Thymus (tissue), 11 donors: ENCODE measurements around the gene LRRC75A. TPM values are rescaled to one million over a fixed set of nuclear protein-coding genes. Genes with fewer than 3 reads are reported as not detected.

Experiments
- DNase-seq, 9 donors: peaks; one replicate each; pipeline ENCODE4 v3.0.0-alpha.2; 2013; ENCODE audit warnings: low spot score in 9 of 9, low read depth in 6 of 9, missing footprints in 1 of 9
- H3K27ac ChIP-seq, 2 donors: one replicate each; pipeline ENCODE4 v1.5.1; 2013; ENCODE audit warnings: control low read depth in 1 of 2, low read depth in 1 of 2, low read length in 1 of 2, mild to moderate bottlenecking in 1 of 2, moderate library complexity in 1 of 2
- H3K27me3 ChIP-seq, 2 donors: one replicate each; pipeline ENCODE4 v1.5.1; 2013; ENCODE audit warnings: low read length in 1 of 2; ENCODE audit not compliant: control insufficient read depth in 2 of 2, insufficient read depth in 1 of 2
- H3K36me3 ChIP-seq, 2 donors: one replicate each; pipeline ENCODE4 v1.5.1; 2013; ENCODE audit warnings: low read length in 1 of 2, mild to moderate bottlenecking in 1 of 2, moderate library complexity in 1 of 2; ENCODE audit not compliant: control insufficient read depth in 2 of 2, insufficient read depth in 2 of 2
- H3K4me1 ChIP-seq, 2 donors: one replicate each; pipeline ENCODE4 v1.5.1; 2013; ENCODE audit warnings: low read length in 2 of 2; ENCODE audit not compliant: control insufficient read depth in 2 of 2, insufficient read depth in 2 of 2
- H3K4me3 ChIP-seq, 2 donors: one replicate each; pipeline ENCODE4 v1.5.1; 2013; ENCODE audit warnings: low read length in 2 of 2, control low read depth in 1 of 2, mild to moderate bottlenecking in 1 of 2
- H3K9me3 ChIP-seq, 2 donors: one replicate each; pipeline ENCODE4 v1.5.1; 2013; ENCODE audit warnings: low read length in 1 of 2, mild to moderate bottlenecking in 1 of 2; ENCODE audit not compliant: control insufficient read depth in 2 of 2, insufficient read depth in 1 of 2
- WGBS: extraction: QIAGEN DNeasy Blood & Tissue Kit; methylation state at CpG from one replicate; pipeline ENCODE4 v1.1.7; 2013; 5-methylcytosine and 5-hydroxymethylcytosine counted together
- polyA plus RNA-seq: library from polyadenylated mRNA; stranded (reverse); fragments of 200-250 nt; gene quantifications from one replicate; pipeline ENCODE4 v1.2.3, GENCODE V29; 2013
- total RNA-seq: library from RNA; stranded (reverse); fragments of 120-200 nt; gene quantifications from one replicate; pipeline ENCODE4 v1.2.4, GENCODE V29; 2013
- donor health status: healthy.

Gene LRRC75A
- total and polyA plus RNA-seq, 2 donors: 1.6 to 2.1 TPM

DNA sequence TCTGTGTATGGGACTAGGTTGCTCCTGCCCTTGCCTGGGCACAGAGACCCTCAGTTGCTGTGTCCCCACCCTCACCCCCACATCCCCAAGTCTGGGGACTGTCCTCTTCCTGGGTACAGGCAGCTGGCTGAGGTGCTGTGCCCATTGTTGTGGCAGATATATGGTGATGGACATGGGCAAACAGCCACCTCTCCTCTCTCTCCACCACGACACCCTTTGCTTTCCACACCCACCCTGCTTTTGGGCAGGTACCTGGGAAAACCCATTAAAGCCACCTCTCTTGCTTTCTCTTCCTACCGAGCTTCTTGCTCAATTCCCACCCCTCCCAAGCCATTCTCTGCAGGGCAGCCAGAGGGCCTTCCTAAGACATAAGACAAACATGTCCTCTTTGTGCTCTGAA lies 54.9 kb downstream of the LRRC75A start:
- WGBS: 94% methylated on average over 2 of the region's 2 CpGs
- no peak for DNase-seq

GRCh38 chr17:16435925-16436886 lies 55.8 kb downstream of the LRRC75A start:
- Histone ChIP-seq H3K9me3 (peaks cover 0 to 1% of the 10 kb centered on the region in 2 donors), H3K27me3 (no peaks in the 10 kb centered on the region), H3K4me1 (peaks cover 11 to 17% of the 10 kb centered on the region in 2 donors), H3K36me3 (peaks cover 9 to 15% of the 10 kb centered on the region in 2 donors), H3K4me3 (no peak overlapping the region), H3K27ac (no peak overlapping the region)
- no peak for DNase-seq
- 94% methylated on average over 14 of the region's 14 CpGs for WGBS

More for the DNA sequence above, 54.9 kb downstream of the LRRC75A start:
- H3K36me3 ChIP-seq: peaks cover 12 to 18% of the 10 kb centered on the region in 2 donors
- peaks cover 11 to 20% of the 10 kb centered on the region in 2 donors for H3K4me1 ChIP-seq
- no peak overlapping the region for H3K27ac ChIP-seq
- H3K27me3 ChIP-seq: no peaks in the 10 kb centered on the region
- peaks cover 0 to under 1% of the 10 kb centered on the region in 2 donors for H3K9me3 ChIP-seq
- no peak overlapping the region for H3K4me3 ChIP-seq

- Histone ChIP-seq H3K36me3 (peaks cover 8% of the 10 kb centered on the region in 2 donors), H3K4me1 (peaks cover 4 to 5% of the 10 kb centered on the region in 2 donors), H3K27ac (no peak overlapping the region), H3K9me3 (peaks cover 0 to 1% of the 10 kb centered on the region in 2 donors), H3K4me3 (no peak overlapping the region), H3K27me3 (no peaks in the 10 kb centered on the region)
- 94% methylated on average over 8 of the region's 8 CpGs for WGBS
- DNase-seq: no peak
These were observed 57.3 kb downstream of the LRRC75A start for GRCh38 chr17:16434662-16435061.

- 93% methylated on average over 5 of the region's 5 CpGs for WGBS
These were observed 58.5 kb downstream of the LRRC75A start for GRCh38 chr17:16433514-16433913.

GRCh38 chr17:16432017-16432416 lies 60.0 kb downstream of the LRRC75A start:
- H3K4me3 ChIP-seq: no peak overlapping the region
- H3K9me3 ChIP-seq: peaks cover 0 to 1% of the 10 kb centered on the region in 2 donors
- H3K4me1 ChIP-seq: peaks cover 0 to 6% of the 10 kb centered on the region in 2 donors
- 97% methylated on average over 15 of the region's 15 CpGs for WGBS
- H3K27ac ChIP-seq: no peak overlapping the region
- peaks cover 29 to 32% of the 10 kb centered on the region in 2 donors for H3K36me3 ChIP-seq
- no peak for DNase-seq
- H3K27me3 ChIP-seq: no peaks in the 10 kb centered on the region

More at GRCh38 chr17:16433514-16433913, 58.5 kb downstream of the LRRC75A start:
- Histone ChIP-seq H3K9me3 (peaks cover 0 to 1% of the 10 kb centered on the region in 2 donors), H3K27ac (no peak overlapping the region), H3K36me3 (peaks cover 16 to 18% of the 10 kb centered on the region in 2 donors), H3K4me3 (no peak overlapping the region), H3K4me1 (peaks cover 0 to 6% of the 10 kb centered on the region in 2 donors), H3K27me3 (no peaks in the 10 kb centered on the region)
- no peak for DNase-seq

DNA sequence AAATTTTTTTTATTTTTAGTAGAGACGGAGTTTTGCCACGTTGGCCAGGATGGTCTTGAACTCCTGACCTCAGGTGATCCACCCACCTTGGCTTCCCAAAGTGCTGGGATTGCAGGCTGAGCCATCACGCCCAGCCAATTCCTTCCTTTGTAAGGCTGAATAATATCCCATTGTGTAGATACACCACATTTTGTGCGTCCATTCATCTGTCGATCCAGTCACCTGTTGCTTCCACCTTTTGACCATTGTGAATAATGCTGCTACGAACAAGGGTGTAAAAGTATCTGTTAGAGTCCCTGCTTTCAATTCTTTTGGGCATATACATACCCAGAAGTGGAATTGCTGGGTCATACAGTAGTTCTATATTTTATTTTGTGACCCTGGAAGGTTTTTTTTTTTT lies 61.3 kb downstream of the LRRC75A start:
- WGBS: 98% methylated on average over 6 of the region's 6 CpGs
- DNase-seq: no peak
- Histone ChIP-seq H3K27ac (no peak overlapping the region), H3K9me3 (peaks cover 0 to 1% of the 10 kb centered on the region in 2 donors), H3K4me3 (no peak overlapping the region), H3K4me1 (peaks cover 0 to 6% of the 10 kb centered on the region in 2 donors), H3K36me3 (peaks cover 41 to 46% of the 10 kb centered on the region in 2 donors), H3K27me3 (no peaks in the 10 kb centered on the region)

DNA sequence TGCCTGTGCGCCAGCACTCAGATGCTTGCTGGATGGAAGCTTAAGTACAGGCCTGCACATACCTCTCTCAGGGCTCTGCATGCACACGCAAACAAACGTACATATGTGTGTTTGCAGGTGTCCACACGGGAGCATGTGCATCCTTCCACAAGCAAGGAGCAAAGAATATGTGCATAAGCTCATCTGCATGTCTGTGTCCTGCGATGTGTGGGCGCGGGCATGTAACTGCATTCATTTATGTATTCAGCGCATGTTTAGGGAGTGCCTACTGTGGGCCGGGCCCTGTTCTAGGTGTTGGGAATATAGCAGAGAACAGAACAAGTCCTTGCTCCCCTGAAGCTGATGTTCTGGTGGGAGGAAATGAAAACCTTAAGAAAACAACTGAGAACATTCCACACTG lies 62.9 kb downstream of the LRRC75A start:
- H3K36me3 ChIP-seq: peaks cover 47 to 49% of the 10 kb centered on the region in 2 donors
- no peak overlapping the region for H3K4me3 ChIP-seq
- no peak for DNase-seq
- no peaks in the 10 kb centered on the region for H3K27me3 ChIP-seq
- WGBS: 97% methylated on average over 9 of the region's 9 CpGs
- no peak overlapping the region for H3K27ac ChIP-seq
- H3K9me3 ChIP-seq: peaks cover 0 to 1% of the 10 kb centered on the region in 2 donors
- peaks cover 0 to 6% of the 10 kb centered on the region in 2 donors for H3K4me1 ChIP-seq

- Histone ChIP-seq H3K27me3 (no peaks in the 10 kb centered on the region), H3K27ac (no peak overlapping the region), H3K9me3 (peaks cover 0 to 1% of the 10 kb centered on the region in 2 donors), H3K4me3 (no peak overlapping the region), H3K36me3 (peaks cover 51 to 53% of the 10 kb centered on the region in 2 donors), H3K4me1 (peaks cover 0 to 6% of the 10 kb centered on the region in 2 donors)
- peak in 4 of 9 donors; percentile 46 to 76 (median 64) for DNase-seq
- WGBS: 83% methylated on average over 15 of the region's 15 CpGs
These were observed 63.7 kb downstream of the LRRC75A start for GRCh38 chr17:16428098-16428882.
